Liver (tissue), 3 donors: ENCODE measurements around the gene MISP.

ENCODE experiments used
- RXRA ChIP-seq, 2 donors: IDR thresholded peaks; 2 replicates each; pipeline ENCODE4 v1.6.1; 2017 to 2018; ENCODE audit warnings: antibody characterized with exemption in 2 of 2, mild to moderate bottlenecking in 1 of 2
- TF ChIP-seq, protein P1 (sequence below): fragments of 150-350 bp; IDR thresholded peaks from 2 replicates; pipeline ENCODE4 v1.5.1; 2017; ENCODE audit warnings: improper control_type of control experiment, low read depth, low read length; ENCODE audit not compliant: missing input control
- TF ChIP-seq, protein P2 (sequence below): IDR thresholded peaks from 2 replicates; pipeline ENCODE4 v1.6.1; 2016; ENCODE audit warnings: antibody characterized with exemption, mild to moderate bottlenecking
- donor health status: healthy.
- donor health status: healthy.

DNA sequence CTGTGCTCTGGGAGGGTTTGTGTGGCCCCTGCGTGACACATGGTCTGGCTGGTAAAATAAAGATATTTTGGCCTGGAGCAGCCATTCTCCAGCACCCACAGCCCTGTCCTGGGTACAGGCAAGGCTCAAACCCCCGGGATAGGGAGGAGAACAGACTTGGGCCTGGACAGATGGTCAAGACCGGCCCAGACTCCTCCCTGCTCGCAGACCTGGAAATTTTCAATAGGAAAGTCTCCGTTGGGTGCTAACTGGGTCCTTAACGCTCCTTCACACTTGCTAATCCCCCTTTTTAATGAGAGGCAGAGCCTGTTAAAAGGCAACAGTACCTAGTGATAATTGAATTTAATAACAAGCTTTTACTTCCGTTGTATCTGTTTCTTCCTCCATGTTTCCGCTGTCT is 39.7 kb upstream of the MISP start:
- TF ChIP-seq, protein P1, sequence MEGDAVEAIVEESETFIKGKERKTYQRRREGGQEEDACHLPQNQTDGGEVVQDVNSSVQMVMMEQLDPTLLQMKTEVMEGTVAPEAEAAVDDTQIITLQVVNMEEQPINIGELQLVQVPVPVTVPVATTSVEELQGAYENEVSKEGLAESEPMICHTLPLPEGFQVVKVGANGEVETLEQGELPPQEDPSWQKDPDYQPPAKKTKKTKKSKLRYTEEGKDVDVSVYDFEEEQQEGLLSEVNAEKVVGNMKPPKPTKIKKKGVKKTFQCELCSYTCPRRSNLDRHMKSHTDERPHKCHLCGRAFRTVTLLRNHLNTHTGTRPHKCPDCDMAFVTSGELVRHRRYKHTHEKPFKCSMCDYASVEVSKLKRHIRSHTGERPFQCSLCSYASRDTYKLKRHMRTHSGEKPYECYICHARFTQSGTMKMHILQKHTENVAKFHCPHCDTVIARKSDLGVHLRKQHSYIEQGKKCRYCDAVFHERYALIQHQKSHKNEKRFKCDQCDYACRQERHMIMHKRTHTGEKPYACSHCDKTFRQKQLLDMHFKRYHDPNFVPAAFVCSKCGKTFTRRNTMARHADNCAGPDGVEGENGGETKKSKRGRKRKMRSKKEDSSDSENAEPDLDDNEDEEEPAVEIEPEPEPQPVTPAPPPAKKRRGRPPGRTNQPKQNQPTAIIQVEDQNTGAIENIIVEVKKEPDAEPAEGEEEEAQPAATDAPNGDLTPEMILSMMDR: no peak
- no peak for TF ChIP-seq RXRA (IDR thresholded peaks at IDR 0.05)
- TF ChIP-seq, protein P2, sequence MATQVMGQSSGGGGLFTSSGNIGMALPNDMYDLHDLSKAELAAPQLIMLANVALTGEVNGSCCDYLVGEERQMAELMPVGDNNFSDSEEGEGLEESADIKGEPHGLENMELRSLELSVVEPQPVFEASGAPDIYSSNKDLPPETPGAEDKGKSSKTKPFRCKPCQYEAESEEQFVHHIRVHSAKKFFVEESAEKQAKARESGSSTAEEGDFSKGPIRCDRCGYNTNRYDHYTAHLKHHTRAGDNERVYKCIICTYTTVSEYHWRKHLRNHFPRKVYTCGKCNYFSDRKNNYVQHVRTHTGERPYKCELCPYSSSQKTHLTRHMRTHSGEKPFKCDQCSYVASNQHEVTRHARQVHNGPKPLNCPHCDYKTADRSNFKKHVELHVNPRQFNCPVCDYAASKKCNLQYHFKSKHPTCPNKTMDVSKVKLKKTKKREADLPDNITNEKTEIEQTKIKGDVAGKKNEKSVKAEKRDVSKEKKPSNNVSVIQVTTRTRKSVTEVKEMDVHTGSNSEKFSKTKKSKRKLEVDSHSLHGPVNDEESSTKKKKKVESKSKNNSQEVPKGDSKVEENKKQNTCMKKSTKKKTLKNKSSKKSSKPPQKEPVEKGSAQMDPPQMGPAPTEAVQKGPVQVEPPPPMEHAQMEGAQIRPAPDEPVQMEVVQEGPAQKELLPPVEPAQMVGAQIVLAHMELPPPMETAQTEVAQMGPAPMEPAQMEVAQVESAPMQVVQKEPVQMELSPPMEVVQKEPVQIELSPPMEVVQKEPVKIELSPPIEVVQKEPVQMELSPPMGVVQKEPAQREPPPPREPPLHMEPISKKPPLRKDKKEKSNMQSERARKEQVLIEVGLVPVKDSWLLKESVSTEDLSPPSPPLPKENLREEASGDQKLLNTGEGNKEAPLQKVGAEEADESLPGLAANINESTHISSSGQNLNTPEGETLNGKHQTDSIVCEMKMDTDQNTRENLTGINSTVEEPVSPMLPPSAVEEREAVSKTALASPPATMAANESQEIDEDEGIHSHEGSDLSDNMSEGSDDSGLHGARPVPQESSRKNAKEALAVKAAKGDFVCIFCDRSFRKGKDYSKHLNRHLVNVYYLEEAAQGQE: no peak
